HG02763 (cell line): Measurements from ENCODE around the gene ARHGDIG.
"Not testable (repeated sequence)": the region's sequence is repeated elsewhere in the genome, so short reads cannot be mapped to it uniquely, and the experiment has no call there.

ENCODE experiments used
- ATAC-seq: cut with Tn5 transposase; IDR thresholded peaks from one replicate; pipeline ENCODE4 v1.9.1; 2021; ENCODE audit warnings: mild to moderate bottlenecking, moderate library complexity; ENCODE audit not compliant: unreplicated experiment

ARHGDIG gene

DNA sequence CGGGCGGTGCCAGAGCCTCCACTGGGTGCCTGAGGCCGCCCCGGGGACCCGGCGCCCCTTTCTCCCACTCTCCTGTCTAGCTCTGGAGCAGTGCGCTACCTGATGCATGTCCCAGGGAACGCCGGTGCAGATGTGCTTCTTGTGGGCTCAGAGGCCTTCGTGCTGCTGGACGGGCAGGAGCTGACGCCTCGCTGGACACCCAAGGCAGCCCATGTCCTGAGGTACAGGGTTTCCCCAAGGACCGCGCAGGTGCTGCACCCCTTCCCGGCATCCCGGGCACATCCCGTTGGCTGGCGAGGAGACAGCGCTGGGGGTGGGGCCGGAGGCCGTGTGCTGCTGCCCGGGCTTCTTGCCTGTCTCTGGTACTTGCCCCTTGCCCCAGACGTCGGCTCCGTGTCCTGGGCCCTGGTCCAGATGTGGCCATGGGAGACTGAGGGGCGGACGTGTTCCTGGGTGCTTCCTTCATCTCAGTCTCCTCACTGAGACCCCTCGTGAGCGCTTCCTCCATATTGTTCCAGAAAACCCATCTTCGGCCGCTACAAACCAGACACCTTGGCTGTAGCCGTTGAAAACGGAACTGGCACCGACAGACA lies 17.1 kb upstream of the ARHGDIG start:
- ATAC-seq: no peak

DNA sequence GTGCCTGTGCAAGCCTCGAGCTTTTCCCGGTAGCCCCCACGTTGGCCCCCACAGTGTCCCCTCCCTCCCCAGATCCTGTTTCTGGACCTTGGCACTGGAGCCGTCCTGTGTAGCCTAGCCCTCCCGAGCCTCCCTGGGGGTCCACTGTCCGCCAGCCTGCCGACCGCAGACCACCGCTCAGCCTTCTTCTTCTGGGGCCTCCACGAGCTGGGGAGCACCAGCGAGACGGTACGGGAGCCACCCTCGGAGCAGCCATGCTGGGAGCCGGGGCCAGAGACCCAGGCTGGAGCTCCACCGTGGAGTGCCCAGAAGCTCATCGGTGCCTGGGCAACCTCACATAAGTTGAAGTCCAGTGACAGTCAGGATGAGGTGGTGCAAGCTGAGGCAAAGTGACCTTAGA lies 16.4 kb upstream of the ARHGDIG start:
- no peak for ATAC-seq

DNA sequence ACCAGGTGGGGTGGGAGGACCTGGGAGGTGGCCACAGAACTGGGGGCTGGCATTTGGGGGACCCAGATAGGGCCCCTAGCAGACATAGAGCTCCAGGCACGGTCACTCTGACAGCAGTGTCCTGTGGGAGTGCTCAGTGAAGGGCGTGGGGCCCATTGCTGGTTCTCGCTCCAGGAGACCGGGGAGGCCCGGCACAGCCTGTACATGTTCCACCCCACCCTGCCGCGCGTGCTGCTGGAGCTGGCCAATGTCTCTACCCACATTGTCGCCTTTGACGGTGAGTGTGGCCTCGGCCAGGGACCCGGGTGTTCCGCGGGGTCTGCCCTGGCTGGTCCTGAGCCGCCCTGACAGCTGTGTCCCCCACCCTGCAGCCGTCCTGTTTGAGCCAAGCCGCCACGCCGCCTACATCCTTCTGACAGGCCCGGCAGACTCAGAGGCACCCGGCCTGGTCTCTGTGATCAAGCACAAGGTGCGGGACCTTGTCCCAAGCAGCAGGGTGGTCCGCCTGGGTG lies 15.9 kb upstream of the ARHGDIG start:
- no peak for ATAC-seq

DNA sequence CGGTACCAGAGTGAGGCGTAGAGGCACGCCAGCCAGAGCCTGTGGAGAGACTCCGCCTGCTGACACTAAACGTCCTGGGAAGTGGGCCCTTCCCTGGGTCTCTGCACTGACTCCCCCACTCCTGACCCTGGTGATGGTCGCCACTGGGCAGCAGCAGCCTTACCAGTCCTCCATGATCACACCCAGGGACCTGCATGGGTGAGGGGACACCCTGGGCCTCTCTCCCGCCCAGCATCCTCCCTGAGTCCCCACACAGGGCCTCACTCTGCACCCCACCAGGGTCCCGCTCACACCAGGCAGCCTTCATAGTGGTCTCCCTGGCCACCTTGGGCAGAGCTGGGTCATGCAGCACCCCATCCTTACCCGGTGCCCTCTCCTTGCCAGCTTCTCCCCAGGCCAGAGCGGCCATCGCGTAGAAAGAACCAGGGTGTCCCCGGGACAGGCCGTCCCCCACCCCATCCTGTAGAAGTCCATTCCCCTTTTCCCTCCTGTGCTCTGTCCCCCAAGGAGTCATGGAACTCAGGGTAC lies 15.3 kb upstream of the ARHGDIG start:
- ATAC-seq: no peak

DNA sequence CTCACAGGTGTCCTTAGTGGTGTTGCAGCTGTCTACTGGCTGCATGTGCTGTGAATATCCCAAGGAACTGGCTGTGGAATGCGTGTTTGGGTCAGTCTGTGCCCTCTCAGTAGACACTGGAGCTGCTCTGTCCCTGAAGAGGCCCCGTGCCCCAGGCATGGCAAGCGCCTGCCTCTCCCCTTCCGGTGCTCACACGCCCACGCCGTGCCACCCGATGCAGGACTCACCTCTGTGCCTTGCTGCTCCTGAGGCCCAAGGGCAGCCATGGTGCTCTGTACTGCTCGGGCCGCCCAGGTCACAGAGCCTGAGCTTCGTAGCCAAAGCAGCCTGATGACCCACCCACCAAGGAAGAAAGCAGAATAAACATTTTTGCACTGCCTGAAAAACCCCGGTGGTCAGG lies 14.7 kb upstream of the ARHGDIG start:
- no peak for ATAC-seq

DNA sequence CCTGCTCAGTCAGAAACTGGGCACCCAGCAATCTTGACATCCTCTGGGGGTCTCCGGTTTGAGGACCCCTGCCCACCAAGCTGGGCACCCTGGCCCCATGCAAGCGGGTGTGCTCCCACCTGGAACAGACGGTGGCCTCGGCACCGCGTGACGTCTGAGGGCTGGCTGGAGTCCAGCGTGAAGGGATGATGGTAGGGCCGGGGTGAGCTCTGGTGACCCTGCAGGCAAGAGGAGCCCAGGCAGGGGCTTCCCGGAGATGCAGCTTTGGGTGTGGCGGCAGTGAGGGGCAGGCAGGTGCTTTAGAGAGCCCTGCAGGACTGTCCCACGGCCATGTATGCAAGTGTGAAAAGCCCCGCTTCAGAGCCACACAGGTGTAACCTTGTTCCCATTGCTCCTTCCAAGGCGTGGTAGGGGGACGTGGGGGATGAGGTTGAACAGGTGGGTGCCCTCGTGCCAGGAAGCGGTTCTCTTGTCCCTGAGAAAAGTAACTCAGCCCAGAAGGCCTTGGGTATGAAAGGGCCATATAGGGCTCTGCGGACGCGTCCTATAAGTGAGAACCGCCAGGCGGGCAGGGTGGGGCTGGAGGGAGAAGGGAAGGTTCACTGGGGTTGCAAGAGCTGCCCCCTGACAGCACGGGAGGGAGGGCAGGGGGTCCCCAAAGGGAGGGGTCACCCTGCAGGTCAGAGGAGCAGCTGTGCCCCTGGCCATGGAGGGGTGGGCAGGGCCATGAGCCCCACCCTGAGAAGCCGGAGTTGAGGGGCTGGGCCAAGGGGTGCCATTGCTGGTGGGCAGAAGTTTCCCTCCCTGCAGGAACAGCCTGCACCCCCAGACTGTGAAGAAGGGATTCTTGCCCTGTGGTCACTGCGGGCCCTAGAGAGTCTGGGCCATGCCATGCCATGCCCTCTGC lies 13.9 kb upstream of the ARHGDIG start:
- no peak for ATAC-seq

DNA sequence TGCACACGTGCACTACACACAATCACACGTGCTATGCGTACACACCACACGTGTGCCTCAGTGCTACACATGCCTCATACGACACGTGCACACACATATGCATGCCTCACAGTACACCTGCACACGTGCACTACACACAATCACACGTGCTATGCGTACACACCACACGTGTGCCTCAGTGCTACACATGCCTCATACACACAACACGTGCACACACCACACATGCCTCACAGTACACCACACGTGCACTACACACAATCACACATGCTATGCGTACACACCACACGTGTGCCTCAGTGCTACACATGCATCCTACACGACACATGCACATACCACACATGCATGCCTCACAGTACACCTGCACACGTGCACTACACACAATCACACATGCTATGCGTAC lies 12.8 kb upstream of the ARHGDIG start:
- ATAC-seq: not testable (repeated sequence)

DNA sequence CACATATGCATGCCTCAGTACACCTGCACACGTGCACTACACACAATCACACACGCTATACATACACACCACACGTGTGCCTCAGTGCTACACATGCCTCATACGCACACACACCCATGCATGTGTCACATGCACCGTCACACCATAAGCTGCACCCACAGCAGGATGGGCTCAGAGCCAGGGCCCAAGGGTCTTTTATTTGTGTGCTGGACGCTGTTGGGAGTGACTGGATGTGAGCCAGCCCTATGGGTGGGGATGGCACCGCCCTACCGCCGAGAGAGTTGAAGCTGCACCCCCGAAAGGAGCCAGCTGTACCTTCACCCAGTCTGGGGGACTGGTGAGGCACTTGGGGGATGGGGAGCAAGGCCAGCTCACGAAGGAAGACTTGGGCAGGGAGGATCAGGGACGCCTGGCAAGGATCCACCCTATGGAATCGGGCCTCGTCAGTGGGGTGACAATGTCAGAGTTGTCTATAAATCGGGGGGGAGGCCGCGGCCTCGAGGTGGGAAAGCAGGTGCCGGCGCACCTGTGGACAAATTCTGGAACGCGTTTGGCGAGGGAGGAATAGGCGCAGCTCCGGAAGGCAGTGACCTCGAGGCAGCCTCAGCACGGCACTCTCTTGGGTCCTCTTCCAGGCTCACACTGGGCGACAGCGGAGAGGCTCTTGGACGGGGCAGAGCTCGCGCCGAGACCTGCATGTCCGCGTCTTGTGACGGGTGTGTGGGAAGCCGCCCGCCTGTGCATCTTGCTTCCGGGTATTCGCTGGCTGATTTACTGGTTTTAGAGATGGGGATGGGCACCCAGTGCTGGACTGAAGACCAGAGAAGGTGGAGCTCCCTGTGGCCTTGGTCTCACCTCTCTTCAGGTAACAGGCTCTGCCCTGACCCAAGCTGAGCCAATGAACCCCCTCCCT lies 12.0 kb upstream of the ARHGDIG start:
- no peak for ATAC-seq

DNA sequence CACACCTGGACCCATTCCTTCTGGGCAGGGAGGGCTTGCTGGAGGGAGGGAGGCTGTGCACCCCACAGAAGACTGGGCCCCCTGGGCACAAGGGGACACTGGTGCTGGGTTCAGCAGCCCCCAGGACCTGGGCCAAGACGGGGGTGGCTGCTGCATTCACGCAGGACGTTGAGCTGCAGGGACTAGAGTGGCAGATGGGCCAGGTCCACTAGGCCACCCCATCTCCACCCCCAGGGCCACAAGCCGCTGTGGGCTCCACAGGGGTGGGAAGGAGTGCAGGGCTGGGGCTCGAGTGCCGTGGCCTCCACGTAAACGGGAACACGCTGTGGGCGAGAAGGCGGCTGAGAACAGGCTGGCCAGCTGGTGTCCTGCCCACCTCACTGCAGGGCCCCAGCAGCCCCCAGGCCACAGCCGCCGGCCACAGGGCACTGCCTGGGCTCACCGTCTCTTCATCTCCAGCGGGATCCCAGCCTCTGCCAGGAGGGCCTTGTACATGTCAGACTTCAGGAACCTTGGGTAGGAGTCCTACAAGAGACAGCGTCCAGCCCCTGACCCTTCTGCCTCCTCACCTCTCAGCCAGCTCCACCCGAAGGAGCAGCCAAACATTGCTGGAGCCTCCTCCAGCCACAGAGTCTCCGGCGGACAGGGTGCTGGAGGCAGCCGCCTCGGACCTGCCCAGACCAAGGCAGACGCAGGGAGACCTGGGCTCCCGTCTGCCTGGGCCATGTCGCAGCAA lies 11.2 kb upstream of the ARHGDIG start:
- ATAC-seq: no peak

DNA sequence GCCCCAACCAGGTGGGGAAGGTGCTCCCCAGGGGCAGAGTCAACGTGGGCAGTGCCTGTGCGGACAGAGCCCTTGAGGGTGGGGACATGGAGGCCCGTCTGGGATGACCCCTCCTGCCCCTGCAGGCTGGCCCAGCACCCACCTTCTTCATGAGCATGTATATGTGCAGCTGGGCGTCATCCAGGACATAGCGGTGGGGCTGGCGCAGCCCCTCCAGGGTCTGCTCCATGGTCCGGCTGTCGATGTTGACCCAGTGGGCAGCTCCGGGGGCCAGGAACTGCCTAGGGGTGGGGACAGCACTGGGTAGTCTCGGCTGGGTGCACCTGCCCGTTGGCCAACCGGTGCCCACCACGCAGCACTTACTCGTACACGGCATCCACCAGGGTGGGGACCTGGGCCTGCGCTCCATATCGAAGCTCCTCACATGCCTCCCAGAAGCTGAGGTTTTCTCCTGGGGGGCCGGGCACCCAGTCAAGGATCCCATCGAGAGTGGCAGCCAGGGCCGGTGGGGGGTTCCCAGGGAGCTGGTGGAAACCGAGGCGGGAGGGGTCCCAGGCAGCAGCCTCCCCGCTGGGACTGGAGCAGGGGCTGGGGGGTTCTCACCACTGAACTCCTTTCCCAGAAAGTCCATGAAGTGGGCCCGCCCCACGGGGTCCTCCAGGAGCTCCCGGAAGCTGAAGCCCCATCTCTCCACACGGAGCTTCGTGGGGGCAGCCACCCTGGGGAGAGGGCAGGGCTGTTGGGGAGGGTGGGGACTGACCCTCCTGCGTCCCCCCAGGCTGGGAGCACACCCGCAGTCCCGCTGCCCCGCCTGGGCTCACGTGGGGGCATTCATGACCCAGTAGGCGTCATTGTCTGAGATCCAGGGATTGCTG lies 9.8 kb upstream of the ARHGDIG start:
- ATAC-seq: no peak

DNA sequence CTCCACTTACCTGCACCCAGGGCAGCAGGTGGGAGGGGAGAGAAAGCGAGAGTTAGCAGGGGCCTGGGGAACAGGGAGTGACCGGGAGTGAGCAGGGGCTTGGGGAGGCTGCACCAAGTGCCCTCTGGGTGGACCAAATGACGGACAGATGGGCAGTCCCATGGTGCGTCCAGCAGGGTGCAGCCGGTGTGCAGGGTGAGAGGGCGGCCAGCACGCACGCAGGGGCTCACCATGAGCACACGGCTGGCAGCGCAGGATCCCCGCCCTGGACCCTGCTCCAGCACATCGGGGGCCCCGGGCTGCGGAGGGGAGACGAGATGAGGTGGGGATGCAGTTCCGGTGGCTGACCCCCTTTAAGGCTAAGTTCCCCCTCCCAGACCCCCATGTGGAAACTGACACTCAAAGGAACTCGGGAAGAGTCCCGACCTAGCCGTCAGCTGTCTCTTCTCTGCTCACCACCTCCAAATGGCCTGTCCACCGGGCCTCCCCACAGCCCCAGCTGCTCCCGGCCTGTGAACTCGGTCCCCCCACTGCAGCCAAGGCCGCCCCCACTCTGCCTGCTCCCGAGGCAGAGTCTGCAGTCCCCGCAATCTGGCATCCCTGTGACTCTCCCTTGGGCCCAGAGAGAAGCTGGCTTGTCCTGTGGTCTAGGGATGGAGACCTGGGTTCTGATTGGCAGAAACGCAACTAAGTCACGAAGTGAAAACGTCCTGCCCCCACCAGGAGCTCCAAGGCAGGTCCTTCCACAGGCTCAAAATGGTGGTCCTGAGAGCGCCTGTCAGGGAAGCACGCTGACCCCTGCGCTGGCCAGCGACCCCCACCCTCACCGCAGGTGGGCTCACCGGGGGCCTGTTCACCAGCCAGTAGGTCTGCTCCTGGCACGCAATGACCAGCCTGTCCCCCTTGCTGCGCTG lies 7.5 kb upstream of the ARHGDIG start:
- ATAC-seq: no peak

DNA sequence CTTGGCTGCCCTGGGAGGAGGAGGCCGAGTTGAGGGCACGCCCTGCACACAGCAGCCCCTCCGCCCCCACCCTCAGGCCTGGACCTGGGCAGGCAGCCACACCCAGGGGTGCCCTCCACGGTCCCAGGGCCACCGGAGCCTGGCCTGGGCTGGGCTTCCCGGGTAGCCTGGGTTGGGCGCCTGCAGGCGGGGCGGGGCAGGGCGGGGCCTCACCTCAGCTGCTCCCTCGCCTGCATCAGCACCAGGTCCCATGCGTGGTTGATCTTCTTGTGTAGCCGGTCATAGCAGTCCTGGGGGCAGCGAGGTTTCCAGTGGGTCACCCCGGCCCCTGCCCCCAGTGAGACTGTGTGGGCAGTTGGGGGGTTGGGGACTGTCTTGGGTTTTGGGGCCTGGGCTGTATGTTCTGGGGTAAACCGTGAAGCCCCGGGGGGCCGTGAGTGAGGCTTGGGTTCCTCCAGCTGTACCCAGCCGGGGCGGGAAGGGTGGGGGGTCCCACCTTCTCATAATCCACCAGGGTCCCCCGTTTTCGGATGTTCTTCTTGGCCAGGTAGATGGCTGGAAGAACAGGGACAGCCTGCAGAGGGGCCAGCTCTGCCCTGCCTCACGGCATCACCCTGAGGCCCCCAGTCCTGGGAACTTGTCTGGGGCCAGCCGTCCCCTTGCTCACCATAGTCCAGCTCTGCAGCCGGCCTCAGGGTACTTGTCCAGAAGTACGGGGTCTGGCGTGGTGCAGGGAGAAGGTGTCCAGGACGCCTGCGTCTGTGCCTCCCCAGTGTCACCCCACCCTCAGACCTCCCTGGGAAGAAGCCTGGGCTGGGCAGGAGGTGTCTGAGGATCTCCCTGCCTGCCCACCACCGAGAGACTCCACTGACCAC lies 6.6 kb upstream of the ARHGDIG start:
- no peak for ATAC-seq

DNA sequence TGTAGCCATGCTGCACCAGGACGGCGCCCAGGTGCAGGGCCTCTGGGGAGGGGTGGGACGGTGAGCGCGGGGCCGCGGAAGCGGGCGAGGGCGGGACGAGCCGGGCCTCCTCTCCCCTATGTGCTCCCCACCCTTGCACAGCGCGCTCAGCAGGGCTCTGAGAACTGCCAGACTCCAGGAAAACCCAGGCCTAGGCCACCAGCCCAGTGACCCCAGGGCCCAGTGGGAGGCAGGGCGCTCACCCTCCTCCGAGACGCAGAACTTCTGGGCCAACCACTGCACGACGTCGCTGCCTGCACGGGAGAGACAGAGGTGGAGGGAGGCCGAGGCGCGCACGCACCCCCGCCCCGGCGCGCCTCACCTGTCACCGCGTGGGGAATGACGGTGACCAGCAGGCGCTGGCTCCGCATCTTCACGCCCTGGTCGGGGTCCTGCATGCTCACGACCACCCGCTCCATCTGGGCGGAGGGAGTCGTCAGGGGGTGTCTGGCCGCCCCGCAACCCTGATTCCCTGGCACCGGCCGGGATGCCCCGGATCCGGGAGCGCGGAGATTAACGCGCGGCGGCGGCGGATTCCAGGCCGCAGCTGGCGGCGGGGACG lies 5.2 kb upstream of the ARHGDIG start:
- ATAC-seq: no peak

DNA sequence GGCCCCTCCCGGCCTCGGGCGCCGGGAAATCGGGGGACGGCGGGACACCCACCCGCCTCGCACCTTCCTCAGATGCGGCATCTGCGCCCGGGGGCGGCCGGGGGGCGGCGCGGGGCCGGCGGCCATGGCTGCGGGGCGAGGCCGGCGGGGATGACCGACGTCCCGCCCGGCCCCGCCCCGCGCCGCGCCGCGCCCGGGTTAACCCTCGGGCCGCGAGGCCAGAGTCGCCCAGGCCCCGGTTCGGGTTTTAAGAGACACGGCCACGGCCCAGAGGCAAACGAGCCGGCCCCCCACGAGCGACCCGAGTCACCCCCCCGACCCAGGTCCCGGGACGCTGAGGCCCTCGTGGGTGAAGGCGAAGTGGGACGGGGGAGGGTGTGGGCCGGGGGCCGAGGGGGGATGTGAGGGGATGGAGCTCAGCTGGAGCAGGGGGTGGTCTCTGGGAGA lies 4.6 kb upstream of the ARHGDIG start, which contains the start of gene RGS11:
TSS of gene RGS11 (minus strand) at position 159 of the 447 bp plus-strand sequence. CDS start at position 126, 33 bp downstream.
- ATAC-seq: no peak

DNA sequence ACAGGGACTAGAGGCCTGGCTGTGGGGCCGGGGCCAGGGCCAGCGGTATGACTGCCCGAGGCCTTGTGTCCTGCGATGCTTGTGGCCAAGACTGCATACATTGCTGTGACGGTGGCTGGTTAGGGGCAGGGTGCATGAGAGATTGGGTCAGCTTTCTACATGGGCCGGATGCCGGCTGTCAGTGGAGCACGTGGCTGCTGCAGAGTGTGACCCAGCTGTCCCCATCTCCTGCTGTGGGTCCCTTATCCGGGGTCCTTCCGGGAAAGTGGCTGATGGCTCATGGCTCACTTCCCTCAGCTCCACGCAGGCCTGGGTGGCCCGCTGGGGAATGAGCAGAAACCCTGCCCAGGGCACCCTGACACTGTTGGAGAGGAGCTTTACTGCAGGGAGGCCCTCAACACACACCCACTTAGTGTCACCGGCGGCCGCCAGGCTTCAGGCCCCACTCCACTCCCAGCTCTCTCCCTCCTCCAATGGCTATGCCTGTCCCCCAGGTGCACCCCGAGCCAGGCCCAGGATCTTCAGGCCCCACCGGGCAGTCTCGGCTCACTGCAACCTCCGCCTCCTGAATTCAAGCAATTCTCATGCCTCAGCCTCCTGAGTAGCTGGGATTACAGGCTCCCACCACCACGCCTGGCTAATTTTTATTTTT lies 3.8 kb upstream of the ARHGDIG start:
- no peak for ATAC-seq

DNA sequence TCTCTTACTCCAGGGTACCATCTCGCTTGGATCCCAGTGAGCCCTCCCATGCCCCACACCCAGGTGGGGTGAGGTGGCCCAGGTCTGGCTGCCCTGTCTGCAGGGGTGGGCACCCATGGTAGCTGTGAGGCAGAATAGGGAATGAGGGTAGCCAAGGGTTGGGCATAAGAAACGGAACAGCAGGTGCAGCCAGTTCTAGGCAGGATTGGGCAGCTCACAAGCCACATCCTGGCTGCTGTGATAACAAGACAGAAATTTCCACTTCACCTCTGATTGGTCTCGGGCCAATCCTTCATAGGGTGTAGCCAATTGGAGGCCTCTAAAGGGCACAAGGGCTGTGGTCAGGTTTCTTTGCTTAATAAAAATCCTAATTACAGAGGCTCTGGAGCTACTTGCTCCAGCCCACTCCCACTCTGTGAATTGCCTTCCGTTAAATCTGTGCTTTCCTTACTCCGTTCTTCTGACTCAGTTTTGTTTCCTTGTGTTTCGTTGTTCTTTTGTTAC lies 1.5 kb upstream of the ARHGDIG start:
- ATAC-seq: no peak
